K562 (cell line): ENCODE data around the gene KLHL18. TPM values are rescaled to one million over a fixed set of nuclear protein-coding genes. Genes with fewer than 3 reads are reported as not detected.

Experiments
- CREBBP ChIP-seq: IDR thresholded peaks from one replicate; pipeline ENCODE4 v1.6.1; 2012; ENCODE audit warnings: low read depth, mild to moderate bottlenecking, control low read depth, inconsistent platforms, low read length
- CREM ChIP-seq: IDR thresholded peaks from 2 replicates; pipeline ENCODE4 v1.6.1; 2014; ENCODE audit warnings: antibody characterized with exemption, low read depth
- FOS ChIP-seq: IDR thresholded peaks from 3 replicates; pipeline ENCODE4 v1.6.1; 2011; ENCODE audit not compliant: insufficient read length; ENCODE audit errors: extremely low read depth
- FOXA3 ChIP-seq, 2 experiments: fragments of 450-650 bp in 1 of 2; sonication (generic) in 1 of 2; formaldehyde crosslinking; IDR thresholded peaks in 1 of 2; conservative IDR thresholded peaks in 1 of 2; 2 replicates each; pipeline versions ENCODE4 v1.4.0 to v1.8.0; 2020 to 2022; ENCODE audit warnings: mild to moderate bottlenecking in 2 of 2, missing genetic modification reagents in 1 of 2
- FOXJ2 ChIP-seq: fragments of 200-800 bp; sonication (Bioruptor generic); IDR thresholded peaks from 2 replicates; pipeline ENCODE4 v1.6.1; 2016; ENCODE audit warnings: missing genetic modification characterization, missing compliant biosample characterization
- GTF2A2 ChIP-seq: IDR thresholded peaks from 2 replicates; pipeline ENCODE4 v1.6.1; 2016; ENCODE audit warnings: mild to moderate bottlenecking, missing genetic modification characterization, missing compliant biosample characterization
- MCM5 ChIP-seq: fragments of 450-650 bp; IDR thresholded peaks from 2 replicates; pipeline ENCODE4 v1.6.1; 2016; ENCODE audit warnings: low read depth
- MEF2D ChIP-seq: conservative IDR thresholded peaks from 2 replicates; pipeline ENCODE4 v1.6.1; 2016; ENCODE audit warnings: low read depth, missing genetic modification characterization, missing compliant biosample characterization
- MTA2 ChIP-seq: fragments of 450-650 bp; IDR thresholded peaks from 2 replicates; pipeline ENCODE4 v1.6.1; 2016; ENCODE audit warnings: low read depth
- NBN ChIP-seq: fragments of 450-650 bp; IDR thresholded peaks from 2 replicates; pipeline ENCODE4 v1.6.1; 2016; ENCODE audit warnings: low read depth, mild to moderate bottlenecking
- POLR2H ChIP-seq: IDR thresholded peaks from 2 replicates; pipeline ENCODE4 v1.6.1; 2016; ENCODE audit warnings: missing genetic modification characterization, low read depth, mild to moderate bottlenecking, control low read depth, missing compliant biosample characterization, moderate library complexity
- PPARD ChIP-seq: fragments of 250-450 bp; sonication (Bioruptor Pico); IDR thresholded peaks from 2 replicates; pipeline ENCODE4 v1.8.0; 2022; ENCODE audit warnings: inconsistent platforms, mild to moderate bottlenecking, moderate library complexity
- RBM15 ChIP-seq: fragments of 200-400 bp; formaldehyde crosslinking; IDR thresholded peaks from 2 replicates; pipeline ENCODE4 v1.6.1; 2018; ENCODE audit warnings: mild to moderate bottlenecking, low read length, moderate library complexity; ENCODE audit not compliant: insufficient read depth
- RFX5 ChIP-seq: IDR thresholded peaks from 2 replicates; pipeline ENCODE4 v1.6.1; 2011; ENCODE audit warnings: low read depth, mild to moderate bottlenecking, improper control_type of control experiment, low read length
- SLC30A9 ChIP-seq: fragments of 250-450 bp; sonication (Bioruptor Pico); IDR thresholded peaks from 2 replicates; pipeline ENCODE4 v1.8.0; 2022; ENCODE audit warnings: mild to moderate bottlenecking, moderate library complexity
- SMAD1 ChIP-seq: fragments of 150-350 bp; IDR thresholded peaks from 2 replicates; pipeline ENCODE4 v1.6.1; 2014; ENCODE audit warnings: low read length, low read depth; ENCODE audit not compliant: partially characterized antibody
- SREBF1 ChIP-seq: fragments of 150-350 bp; IDR thresholded peaks from 2 replicates; pipeline ENCODE4 v1.6.1; 2014; ENCODE audit warnings: antibody characterized with exemption, low read depth, low read length, borderline replicate concordance
- SRF ChIP-seq, 2 experiments: fragments of 250-450, 450-650 bp in 1 of 2; sonication (Bioruptor Pico) in 1 of 2; sonication (generic) in 1 of 2; formaldehyde crosslinking; IDR thresholded peaks; 2 replicates each; pipeline versions ENCODE4 v1.5.0 to v1.5.1; 2020 to 2022; ENCODE audit warnings: mild to moderate bottlenecking in 1 of 2, missing genetic modification reagents in 1 of 2
- TRIM25 ChIP-seq: fragments of 450-650 bp; IDR thresholded peaks from 2 replicates; pipeline ENCODE4 v1.7.0; 2016; ENCODE audit warnings: borderline replicate concordance
- XRCC4 ChIP-seq: IDR thresholded peaks from one replicate; pipeline ENCODE4 v1.6.1; 2011; ENCODE audit not compliant: insufficient read depth, insufficient read length; ENCODE audit errors: extremely low read depth
- ZBTB26 ChIP-seq: fragments of 450-650 bp; formaldehyde crosslinking; IDR thresholded peaks from 2 replicates; pipeline ENCODE4 v1.4.0; 2022; ENCODE audit warnings: missing genetic modification characterization
- ZBTB9 ChIP-seq: fragments of 450-650 bp; formaldehyde crosslinking; IDR thresholded peaks from 2 replicates; pipeline ENCODE4 v1.4.0; 2020; ENCODE audit warnings: mild to moderate bottlenecking, moderate library complexity
- ZKSCAN3 ChIP-seq: fragments of 250-450 bp; sonication (Bioruptor Pico); IDR thresholded peaks from 2 replicates; pipeline ENCODE4 v1.4.0; 2020
- ZNF347 ChIP-seq: fragments of 450-650 bp; formaldehyde crosslinking; IDR thresholded peaks from 2 replicates; pipeline ENCODE4 v1.4.0; 2020; ENCODE audit warnings: low read depth, mild to moderate bottlenecking, moderate library complexity
- ZNF707 ChIP-seq: fragments of 250-450 bp; sonication (Bioruptor Pico); conservative IDR thresholded peaks from 2 replicates; pipeline ENCODE4 v1.8.0; 2022; ENCODE audit warnings: inconsistent platforms, mild to moderate bottlenecking, moderate library complexity
- polyA plus RNA-seq, 8 experiments: library from polyadenylated mRNA; depleted of rRNA in 4 of 8; stranded (reverse) in 5 of 8; unstranded in 3 of 8; fragments of >200 nt; fragmentation: Nextera tagmentation in 2 of 8; fragmentation: Illumina TruSeq in 1 of 8; extraction: Ambion mirVana in 2 of 8; extraction: Trizol in 1 of 8; gene quantifications; 2 replicates each; pipeline versions ENCODE4 v1.2.1 to v1.2.3, GENCODE V29; 2011 to 2014; ENCODE audit warnings: inconsistent platforms in 1 of 8, missing spikeins in 1 of 8
- total RNA-seq, 7 experiments: library from RNA; depleted of rRNA in 6 of 7; stranded (reverse); fragments of >200 nt in 6 of 7; fragmentation: Illumina TruSeq in 2 of 7; extraction: Trizol in 2 of 7; gene quantifications; 2 replicates each; pipeline versions ENCODE4 v1.2.1 to v1.2.3, GENCODE V29; 2011 to 2021; ENCODE audit warnings: low replicate concordance in 1 of 7

KLHL18 gene
- total and polyA plus RNA-seq, 9 of the 15 experiments (the other 6 are each of a cell fraction or from before 2014, with no cell fraction given) = 26.7 to 97.5 (median 48.7) TPM

- peak in 1 of 2 experiments; percentile 10; a peak in 1 of 4 replicates for TF ChIP-seq FOXA3 (CRISPR knock-in tag; conservative IDR thresholded peaks at IDR 0.05 in 1 of 2, IDR thresholded peaks at IDR 0.05 in 1 of 2)
- no peak for TF ChIP-seq FOS
- no peak for TF ChIP-seq ZBTB26 (CRISPR knock-in tag)
- no peak for TF ChIP-seq SMAD1
- no peak for TF ChIP-seq POLR2H (tag)
- peak; percentile 82; the same call in 1 of the 2 replicates for TF ChIP-seq NBN
- TF ChIP-seq TRIM25 = no peak
- peak; percentile 70; the same call in 1 of the 2 replicates for TF ChIP-seq ZBTB9 (CRISPR knock-in tag)
- TF ChIP-seq RFX5 = no peak
- peak; percentile 93 for TF ChIP-seq MTA2
- no peak for TF ChIP-seq SLC30A9
- no peak for TF ChIP-seq GTF2A2
- TF ChIP-seq XRCC4 = no peak
- TF ChIP-seq SRF (CRISPR knock-in tag; IDR thresholded peaks at IDR 0.05) = no peak; a peak in 1 of 4 replicates
- TF ChIP-seq MEF2D (tag) = no peak
- TF ChIP-seq PPARD (CRISPR knock-in tag) = no peak
- TF ChIP-seq CREBBP = no peak
- TF ChIP-seq MCM5 = no peak
- TF ChIP-seq ZNF707 (CRISPR knock-in tag) = no peak
- no peak for TF ChIP-seq RBM15
- peak; percentile 30; the same call in 1 of the 2 replicates for TF ChIP-seq CREM
- TF ChIP-seq SREBF1 = no peak
- TF ChIP-seq ZNF347 (CRISPR knock-in tag) = no peak
- no peak for TF ChIP-seq ZKSCAN3 (CRISPR knock-in tag)
- TF ChIP-seq FOXJ2 = no peak
Measured at GRCh38 chr3:47347217-47347801, 64.6 kb downstream of the KLHL18 start (continued).
